GM18511 (cell line): ENCODE measurements around the gene GNA12.

Experiments used
- ATAC-seq: cut with Tn5 transposase; IDR thresholded peaks from one replicate; pipeline ENCODE4 v1.9.1; 2021; ENCODE audit warnings: mild to moderate bottlenecking, moderate library complexity; ENCODE audit not compliant: unreplicated experiment

The GNA12 gene

DNA sequence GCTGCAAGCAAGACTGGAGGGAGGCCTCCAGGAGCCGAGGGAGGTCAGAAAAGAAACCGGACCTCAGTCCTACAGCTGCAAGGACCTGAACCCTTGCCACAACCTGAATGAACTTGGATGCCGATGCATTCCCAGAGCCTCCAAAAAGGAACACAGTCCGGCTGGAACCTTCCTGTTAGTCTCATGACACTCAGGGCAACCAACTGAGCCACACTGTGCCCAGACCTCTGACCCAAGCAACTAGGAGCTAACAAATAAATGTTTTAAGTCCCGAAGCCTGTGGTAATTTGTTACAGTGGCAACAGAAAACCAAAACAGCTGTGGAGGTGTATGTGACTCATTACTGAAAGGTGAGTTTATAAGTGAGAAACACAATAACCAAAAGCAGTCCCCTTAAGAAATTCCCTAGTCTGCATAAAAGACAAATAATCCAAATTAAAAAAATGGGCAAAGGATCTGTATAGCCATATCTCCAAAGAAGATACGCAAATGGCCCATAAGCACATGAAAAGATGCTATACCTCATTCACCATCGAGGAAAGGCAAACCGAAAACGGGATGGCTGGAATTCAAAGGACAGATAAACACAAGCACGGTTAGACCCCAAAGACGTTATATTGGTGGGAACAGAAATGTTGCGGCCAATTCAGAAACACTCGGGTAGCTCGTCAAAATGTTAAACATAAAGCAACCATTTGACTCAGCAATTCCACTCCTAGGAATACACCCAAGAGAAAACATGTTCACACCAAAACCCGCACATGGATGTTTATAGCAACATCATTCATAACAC, 24.8 kb downstream of the GNA12 start:
- peak; percentile 49 for ATAC-seq

DNA sequence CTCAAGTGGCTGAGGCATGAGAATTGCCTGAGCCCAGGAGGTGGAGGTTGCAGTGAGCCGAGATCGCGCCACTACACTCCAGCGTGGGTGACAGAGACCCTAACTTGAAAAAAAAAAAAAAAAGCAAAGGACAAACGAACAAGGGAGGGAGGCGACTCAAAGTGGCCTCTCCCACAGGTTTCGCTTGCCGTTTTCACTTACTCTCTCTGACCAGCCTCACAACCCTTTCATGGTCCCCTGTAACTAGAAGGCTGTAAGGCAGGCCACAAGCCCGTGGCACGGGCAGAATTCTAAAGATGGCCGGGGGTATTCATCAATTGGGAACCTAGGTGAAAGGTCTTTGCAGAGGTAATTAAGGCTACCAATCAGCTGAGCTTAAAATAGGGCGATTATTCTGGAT, 25.5 kb downstream of the GNA12 start:
- no peak for ATAC-seq

DNA sequence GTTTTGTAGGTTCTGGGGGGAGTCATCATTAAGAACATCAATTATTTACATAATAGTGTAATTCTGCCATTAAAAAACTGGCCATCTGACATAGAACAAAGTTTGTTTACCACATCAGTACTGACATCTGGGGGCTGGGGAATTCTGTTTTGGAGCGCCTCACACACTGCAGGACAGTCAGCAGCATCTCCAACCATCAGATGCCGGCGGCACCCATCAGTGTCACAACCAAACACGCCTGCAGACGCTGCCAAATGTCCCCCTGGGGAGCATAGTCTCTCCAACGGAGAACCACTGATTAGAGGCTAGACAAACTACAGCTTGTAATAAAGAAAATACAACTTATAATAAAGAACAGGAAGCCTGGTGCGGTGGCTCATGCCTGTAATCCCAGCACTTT, 26.0 kb downstream of the GNA12 start:
- ATAC-seq = no peak

DNA sequence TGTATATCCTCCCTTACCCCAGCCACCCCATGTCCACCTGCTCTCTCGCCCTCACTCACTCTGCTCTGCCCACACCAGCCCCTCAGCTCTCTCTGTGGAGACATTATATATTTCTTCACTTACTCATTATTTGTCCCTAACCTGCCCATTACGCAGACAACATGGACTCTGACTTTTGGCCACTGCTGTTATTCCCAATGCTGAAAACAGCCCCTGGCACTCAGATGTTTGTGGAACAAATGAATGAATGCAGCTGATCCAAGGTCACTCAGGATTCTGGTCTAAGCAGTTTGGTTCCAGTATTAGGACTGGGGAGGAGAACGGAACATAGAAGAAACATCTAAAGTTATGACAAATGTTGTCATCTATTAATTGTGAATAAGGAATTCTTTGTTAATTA, 26.7 kb downstream of the GNA12 start:
- ATAC-seq = no peak

DNA sequence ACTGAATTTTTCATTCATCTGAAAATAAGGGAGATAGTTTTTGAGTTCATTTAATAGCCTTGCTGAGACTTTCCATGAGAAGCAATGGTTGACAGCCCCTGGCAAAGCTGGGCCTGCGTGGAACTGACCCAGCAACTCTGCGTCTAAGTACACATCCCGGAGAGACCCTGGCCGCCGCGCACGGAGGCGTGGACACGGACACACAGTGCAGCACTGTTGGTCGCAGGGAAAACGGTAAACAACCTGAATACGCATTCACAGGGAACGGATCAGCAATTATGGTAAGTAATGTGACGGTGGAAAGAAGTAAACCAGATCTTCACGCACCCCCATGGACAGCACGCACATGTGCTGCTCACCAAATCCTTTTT, 28.2 kb downstream of the GNA12 start:
- ATAC-seq = no peak

DNA sequence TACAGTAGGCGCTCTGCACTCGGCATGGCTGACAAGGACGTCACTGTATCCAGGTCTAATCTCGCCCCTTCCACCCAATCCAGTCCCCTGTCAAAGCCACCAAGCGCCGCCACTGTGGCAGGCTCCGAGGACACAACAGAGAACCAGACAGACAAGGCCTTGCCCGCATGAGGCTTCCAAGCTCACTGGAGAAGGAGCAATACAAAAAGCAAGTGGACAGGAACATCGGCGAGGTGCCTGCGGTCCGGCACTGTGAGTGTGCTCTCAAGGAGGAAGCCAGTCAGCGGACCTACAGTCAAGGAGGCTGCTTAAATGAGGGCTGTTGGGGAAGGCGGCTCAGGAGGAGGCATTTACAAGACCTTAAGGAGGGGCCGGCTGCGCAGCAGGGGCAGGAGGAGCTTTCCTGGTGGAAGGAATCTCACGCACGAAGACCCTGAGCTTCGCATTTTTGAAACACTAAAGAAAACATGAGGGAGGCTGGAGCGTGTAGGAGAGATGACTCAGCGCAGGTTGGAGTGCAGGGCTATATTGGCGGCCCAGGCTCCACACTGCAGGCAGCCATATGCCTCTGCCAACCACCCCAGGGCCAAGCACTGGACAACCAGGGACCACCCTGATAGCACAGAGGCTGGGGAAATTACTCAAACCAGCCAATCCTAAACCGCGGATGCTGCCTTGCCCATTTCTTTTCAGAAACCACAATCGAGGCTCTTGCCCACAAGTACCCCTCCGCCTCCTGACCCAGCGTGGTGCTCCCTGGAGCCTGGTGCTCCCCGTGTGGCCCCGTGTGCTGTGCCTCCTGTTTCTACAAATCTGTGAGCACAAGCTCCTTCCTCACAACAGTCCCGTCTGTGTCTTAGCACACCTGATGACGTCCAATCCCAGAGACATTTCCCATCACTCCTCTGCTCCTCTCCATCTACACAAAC, 28.9 kb downstream of the GNA12 start:
- no peak for ATAC-seq

DNA sequence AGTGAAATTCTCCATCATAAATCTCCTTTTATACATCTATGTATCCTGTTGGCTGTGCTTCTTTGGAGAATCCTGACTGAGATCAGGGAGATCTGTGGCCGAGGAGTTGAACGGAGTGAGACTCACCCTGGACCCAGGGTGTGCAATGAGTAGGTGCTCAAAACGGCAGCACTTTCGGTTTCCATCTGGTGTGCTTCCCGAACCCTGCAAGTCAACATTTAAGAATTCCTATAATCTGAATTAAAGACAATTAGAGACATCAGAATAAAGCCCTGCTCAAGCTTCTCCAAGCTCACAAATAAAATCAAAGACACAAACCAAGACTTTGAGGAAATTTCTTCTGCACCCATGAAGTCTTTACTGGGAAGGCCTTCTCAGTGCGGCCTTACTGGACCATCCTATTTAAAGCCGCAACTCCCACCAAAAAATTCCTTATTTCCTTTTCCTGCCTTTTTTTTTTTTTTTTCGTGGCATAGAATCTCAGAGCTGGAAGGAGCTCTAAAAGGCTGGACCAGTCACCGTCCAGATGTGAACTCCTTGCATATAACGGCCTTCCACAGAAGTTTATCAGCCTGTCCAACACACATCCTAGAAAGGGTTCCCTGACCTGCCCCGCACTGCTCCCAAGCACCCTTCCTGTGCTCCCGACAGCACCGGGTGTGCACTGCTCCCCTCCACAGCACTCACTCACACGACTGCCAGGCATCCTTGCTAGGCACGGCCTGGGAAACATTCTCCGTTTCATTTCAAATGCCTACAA, 29.7 kb downstream of the GNA12 start:
- ATAC-seq = no peak

DNA sequence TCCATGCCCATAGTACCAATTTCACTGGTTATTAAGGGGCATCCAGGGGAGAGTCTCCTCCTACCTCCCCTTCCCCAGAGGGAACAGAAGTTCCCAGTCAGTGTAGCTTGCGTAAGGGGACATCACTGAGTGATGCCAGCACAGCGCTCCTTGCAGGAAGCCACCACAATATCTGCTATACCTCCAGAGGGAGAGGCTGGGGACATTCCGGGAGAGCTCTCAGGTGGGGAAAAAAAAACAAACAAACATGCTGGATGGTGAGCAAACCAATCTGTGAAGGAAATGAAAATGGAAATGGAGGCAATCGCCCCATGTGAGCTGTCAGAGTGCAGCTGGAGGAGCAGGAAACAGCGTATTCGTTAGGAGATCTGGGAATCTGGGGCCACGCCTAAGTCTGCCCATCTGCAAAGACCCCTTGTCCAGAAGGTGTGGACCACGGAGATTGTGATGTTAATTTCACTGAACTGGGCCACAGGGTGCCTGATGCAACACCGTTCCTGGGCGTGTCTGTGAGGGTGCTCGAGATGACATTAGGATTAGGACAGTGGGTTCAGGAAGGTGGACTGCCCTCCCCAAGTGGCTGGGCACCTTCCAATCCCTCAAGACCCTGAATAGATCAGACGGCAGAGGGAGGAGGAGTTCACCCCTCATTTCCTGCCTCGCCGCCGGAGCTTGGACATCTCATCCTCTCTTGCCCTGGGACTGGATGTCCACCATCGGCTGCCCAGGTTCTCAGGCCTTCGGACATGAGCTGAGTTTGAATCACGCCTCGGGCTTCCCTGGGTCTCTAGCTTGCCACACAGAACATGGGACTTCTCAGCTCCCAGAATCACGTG, 30.5 kb downstream of the GNA12 start:
- ATAC-seq = no peak

DNA sequence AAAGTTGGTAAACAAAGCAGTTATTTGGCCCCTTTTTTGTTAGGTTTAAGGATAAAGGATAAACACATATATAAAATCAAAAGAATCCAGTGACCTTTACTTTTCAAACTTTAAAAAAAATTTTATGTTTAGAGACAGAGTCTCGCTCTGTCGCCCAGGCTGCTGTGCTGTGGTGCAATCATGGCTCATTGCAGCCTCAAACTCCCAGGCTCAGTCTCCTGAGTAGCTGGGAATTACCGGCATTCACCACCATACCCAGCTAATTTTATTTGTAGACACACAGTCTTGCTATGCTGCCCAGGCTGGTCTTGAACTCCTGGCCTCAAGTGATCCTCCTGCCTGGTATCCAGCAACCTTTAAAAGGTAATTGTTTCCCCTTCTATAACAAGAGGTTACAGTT, 31.3 kb downstream of the GNA12 start:
- ATAC-seq = no peak

DNA sequence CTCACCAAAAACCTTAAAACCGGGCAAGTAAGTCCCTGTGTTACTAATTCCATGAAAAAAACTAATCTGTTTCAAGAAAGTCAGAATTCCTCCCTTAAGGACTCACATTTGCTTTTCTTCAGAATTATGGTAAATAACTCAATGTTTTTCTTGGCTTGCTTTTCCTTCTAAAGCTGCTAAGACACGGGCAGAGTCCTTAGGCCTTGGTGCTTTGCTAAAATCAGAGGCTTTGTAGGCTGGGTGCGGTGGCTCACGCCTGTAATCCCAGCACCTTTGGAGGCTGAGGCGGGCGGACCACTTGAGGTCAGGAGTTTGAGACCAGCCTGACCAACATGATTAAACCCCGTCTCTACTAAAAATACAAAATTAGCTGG, 32.0 kb downstream of the GNA12 start:
- ATAC-seq = no peak

DNA sequence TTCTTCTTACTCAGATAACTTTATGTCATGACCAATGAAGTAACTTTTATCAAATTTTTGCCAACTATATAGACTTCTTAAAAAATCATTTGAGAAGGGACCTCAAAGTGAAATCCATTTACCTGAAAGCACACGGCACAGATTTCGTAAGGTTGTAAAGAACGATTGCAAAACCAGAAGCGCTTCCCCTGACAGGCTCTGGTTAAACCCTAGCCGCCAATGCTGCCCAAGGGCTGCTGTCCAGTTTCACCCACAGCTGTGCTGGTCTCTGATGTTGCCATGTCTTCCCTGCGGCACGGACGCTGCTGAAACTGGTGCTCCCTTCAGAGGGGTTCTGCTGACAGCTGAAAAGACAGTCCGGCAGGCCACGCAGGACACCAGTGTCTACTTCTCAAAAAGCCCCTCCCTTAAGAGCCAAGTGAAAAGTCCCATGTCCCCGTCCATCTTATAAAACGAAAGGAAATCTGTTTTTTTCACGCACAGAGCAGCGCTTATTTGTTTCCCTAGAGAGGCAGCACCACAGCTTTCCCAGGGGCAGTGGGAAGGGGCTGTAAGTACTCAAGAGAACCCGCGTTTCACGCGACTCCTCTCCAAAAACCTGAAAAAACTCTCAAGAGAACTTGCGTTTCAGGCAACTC, 32.5 kb downstream of the GNA12 start:
- no peak for ATAC-seq

DNA sequence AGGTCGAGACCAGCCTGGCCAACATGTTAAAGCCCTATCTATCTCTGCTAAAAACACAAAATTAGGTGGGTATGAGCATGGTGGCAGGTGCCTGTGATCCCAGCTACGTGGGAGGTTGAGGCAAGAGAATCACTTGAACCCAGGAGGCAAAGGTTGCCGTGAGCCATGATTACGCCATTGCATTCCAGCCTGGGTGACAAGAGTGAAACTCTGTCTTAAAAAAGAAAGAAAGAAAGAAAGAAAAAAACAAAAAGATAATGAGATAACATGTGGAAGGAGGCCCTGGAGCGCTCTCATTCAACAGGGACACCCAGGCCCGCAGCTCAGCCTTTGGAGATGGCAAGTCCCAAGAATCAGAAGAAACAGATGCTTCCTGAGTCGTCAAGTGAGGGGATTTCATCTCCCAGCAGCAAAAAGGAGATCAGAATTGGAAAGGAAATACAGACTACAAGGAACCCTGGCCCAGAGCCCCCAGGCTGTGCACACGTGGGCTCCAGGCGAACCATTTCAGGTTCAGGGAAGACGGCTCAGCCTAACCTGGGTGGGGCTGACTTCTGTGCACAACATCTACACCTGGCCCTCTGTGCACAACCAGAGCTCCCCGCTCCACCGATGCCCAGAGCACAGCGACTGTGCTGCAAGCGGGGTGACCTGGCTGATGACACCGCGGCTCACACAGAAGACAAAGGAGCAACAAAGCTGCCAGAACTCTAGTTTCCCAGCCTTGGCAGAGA, 33.3 kb downstream of the GNA12 start:
- ATAC-seq = no peak

DNA sequence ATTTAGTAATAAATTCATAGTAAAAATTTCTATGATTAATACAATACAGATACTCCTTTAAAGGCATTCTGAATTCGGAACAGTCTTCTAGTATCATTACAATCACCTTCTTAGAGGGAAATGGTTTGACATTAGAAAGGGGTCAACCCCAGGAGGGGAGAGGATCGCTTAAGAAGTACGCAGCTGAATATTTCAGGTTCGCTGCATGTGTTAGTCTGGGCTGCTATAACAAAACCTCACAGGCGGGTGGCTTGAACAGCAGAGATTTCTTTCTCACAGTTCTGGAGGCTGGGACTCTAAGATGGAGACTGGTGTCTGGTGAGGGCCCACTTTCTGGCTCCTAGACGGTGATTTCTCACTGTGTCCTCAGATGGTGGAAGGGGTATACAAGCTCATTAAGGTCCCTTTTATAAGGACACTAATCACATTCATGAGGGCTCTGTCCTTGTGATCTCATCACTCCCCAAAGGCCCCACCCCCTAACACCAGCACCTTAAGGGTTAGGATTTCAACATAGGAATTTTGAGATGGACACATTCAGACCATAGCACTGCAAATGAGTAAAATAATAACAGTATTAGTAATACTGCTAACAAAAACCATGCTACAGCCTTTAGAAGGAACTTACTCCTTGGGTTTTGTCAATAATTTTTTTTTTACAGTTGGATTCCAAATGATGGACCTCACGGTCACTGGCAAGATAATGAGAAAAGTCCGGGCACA, 34.0 kb downstream of the GNA12 start:
- no peak for ATAC-seq

DNA sequence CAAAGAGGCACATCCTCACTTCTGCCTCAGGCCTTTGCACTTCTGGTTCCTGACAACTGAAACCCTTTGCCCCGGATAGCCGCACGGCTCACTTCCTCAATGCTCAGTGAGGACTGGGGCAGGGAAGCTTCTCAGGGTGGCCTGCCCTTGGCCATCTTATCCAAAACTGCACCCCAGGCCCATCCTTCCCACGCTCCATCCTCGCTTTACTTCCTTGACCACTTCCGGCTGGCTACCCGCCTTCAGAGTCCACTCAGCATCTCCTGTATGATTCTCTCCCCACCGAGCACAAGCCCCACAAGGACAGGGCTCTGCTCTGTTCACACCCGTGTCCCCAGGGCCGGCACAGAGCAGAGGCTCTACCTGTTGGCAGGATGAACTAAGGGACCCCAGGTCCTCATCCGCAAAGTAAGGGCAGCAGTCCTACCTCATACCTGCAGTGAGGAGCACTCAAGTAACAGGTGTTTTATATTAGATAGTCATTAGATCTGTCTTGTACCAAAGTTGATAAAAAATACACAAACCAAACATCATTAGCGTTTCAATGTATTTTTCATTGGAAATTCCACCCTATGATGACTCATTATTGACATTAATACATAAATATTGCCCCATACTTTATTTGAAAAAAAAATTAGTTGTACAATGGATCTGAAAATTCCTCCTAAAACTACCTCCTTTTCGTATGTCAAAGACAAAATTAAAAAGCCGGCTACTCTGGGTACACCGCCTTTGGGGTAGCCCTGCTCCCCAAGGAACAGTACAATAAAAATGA, 35.0 kb downstream of the GNA12 start:
- ATAC-seq = peak; percentile 57

DNA sequence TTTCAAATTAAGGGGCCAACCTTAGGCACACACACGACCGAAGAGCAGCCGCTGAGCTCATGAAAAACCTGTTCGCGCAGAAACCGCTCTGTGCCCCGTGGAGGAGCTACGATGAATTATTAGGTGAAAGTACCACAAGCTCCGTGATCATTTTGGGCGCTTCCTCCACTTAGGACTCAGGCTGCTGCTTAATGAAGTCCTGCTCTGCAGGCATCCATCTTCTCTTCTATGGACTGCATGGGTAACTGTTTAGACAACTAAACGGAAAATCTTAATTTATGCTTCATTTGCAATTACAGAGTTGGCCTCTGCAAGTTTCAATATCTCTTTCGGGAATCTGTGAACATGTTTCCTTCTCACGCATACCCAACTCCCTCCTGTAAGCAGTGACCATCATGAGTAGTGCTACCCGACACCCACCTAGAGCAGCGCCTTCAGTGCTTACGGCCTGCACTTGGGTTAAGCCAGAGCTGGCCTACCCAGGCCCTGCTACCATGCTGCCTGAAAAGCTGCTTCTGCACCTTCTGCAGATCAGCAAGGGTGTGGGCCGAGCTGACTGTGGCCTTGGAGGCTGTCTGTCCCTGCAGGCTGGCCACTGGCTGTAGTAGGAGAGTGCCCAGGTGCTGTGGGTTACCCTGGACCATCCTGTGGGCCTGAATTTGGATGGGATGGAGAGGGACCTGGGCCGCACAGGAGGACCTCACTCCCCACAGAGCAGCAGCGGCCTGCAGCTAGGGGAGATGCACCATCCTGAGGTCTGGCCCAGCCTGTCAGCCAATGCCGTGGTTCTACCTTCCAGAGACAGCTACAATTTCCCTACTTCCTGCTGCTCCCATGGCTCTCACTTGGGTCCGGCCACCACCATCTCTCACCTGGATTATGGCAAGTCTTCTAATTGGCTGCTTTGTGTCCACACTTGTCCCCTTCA, 36.0 kb downstream of the GNA12 start:
- ATAC-seq = peak; percentile 76

DNA sequence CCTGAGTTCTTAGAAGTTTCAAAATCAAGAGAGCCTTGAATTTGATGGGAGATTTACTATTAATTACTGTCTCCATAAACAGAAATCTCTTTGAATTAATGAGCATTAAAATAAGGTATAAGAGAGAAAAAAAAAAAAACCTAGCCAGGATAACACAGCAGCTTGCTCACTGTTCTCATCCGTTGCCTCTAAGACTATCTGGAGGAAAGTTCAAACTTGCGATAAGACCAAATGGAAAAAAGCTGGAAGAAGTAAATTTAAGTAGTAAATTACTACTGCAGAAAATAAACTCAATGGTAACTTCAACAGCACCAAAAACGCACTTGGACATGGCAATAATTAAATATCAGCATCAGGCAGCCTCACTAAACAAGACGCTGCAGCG, 36.7 kb downstream of the GNA12 start:
- no peak for ATAC-seq

DNA sequence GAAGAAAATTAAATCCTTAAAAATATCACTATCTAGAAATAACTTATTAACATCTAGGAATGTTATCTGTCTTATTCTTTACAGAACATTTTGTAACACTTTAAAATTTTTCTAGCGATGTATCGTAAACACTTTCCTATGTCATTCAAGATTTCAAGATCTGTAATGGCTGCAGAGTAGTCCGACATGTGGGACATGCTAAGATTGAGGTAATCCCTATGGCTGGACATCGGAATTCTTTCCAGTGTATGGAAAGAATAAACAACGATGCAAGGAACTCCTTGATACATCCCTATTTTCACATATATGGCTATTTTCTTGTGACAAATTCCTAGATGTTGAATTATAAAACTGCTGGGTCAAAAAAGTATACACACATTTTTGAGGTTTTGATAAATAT, 37.5 kb downstream of the GNA12 start:
- ATAC-seq = no peak
